ENCODE data around the gene ZNF543.
A peak's percentile ranks its signal among the peaks of the same experiment; 100 is the strongest.
"Not testable (repeated sequence)": the region's sequence is repeated elsewhere in the genome, so short reads cannot be mapped to it uniquely, and the experiment has no call there.

Gene ZNF543

DNA sequence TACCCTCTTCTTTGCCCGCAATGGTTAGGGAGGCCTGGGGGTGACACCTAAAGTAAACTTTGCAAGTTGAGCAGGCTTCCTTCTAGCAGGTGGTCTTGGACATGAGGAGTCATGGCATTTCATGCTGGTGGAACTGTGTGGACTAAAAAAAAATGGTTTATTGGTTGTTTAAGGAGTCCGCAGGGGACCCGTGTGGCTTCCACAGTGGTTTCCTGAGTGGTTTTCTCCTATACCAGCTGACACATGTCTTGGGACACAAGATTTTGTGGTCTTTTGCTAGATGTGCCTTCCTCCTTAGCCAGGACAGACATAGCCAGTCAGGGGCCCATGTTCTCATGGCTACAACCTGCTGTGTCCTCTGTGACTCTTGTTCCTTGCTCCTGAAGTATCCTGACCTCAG lies 1.5 kb downstream of the ZNF543 start:
- DNase-seq = no peak

DNA sequence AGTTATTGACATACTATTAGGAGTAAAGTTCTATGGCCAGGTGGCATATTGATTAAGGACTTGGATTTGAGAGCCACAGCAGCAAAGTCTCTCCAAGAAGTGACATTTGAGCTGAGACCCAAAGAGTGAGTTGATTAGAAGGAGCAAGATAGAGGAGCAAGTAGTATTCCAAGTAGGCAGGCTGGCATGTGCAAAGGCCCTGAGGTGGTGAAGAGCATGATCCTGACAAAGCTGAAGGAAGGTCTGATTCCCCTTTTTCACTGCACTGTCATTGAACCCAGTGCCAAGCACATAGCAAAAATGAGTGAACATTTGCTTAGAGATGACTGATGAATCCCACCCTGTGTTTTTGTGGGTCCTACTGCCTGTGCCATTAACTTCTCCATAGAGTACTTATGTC lies 4.7 kb downstream of the ZNF543 start:
- DNase-seq = no peak

DNA sequence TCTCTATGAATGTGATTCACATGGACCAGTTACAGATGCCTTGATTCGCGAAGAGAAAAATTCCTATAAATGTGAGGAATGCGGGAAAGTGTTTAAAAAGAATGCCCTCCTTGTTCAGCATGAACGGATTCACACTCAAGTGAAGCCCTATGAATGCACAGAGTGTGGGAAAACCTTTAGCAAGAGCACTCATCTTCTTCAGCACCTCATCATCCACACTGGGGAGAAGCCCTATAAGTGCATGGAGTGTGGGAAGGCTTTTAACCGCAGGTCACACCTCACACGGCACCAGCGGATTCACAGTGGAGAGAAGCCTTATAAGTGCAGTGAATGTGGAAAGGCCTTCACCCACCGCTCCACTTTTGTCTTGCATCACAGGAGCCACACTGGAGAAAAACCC lies 7.7 kb downstream of the ZNF543 start:
- DNase-seq = no peak

DNA sequence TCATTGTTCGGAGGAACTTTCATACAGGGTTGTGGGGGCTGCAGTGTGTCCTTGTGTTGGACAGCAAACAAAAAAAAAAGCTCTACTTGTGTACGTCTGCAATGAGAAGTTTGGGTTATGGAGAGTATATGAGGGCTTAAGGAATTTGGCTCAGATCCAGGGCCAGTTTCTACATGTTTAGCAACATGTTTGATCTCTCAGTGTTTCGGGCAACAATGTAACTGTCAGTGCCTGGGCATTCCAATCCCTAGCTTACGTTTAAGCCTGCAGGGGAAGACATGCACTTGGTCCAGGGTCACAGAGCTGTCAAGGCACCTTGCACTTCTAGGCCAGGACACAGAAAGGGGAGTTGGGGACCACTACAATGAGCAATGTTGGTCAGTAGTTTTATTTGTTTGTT lies 13.9 kb downstream of the ZNF543 start:
- DNase-seq = no peak

DNA sequence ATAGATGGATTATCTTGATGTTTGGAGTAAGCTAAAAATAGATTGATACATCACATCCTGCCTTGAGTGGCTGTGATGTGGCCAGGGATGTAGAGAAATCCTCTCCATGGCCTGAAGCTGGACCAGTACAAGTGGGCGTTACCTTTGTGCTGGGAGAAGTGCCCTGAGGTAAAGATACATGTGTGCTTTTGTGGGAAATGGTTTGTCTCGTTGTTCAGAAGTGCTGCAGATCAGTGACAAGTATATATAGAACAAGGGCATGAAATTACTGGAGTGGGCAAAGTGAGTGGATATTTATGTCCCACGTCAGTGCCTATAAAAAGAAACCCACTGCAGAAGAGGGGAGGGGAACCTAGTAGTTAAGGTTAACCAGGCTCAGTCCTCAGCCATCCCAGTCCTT lies 18.6 kb downstream of the ZNF543 start:
- DNase-seq = no peak

DNA sequence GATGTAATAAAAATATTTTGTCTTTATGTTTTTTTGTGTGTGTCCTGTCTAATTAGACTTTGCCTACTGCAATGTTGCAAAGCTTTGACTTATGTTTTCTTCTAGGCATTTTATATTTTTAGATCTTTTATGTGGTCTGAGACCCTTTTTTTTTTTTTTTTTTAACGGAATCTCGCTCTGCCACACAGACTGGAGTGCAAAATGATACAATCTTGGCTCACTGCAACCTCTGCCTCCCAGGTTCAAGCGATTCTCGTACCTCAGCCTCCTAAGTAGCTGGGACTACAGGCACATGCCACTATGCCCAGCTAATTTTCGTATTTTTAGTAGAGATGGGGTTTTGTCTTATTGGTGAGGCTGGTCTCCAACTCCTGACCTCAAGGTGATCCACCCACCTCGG lies 22.3 kb downstream of the ZNF543 start:
- DNase-seq = no peak

DNA sequence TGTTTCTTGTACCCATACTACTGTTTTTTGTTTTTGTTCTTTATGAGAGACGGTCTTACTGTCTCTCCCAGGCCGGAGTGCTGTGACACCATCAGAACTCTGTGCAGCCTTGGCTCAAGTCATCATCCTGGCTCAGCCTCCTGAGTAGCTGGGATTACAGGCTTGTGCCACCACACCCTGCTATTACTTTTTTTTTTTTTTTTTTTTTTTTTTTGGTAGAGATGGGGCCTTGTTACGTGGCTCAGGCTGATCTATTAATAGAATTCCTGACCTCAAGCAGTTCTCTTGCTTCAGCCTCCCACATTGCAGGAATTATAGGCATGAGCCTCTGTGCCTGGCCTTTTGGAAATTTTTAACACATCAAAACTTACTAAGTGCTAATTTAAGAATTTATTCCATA lies 27.9 kb downstream of the ZNF543 start:
- no peak for DNase-seq

DNA sequence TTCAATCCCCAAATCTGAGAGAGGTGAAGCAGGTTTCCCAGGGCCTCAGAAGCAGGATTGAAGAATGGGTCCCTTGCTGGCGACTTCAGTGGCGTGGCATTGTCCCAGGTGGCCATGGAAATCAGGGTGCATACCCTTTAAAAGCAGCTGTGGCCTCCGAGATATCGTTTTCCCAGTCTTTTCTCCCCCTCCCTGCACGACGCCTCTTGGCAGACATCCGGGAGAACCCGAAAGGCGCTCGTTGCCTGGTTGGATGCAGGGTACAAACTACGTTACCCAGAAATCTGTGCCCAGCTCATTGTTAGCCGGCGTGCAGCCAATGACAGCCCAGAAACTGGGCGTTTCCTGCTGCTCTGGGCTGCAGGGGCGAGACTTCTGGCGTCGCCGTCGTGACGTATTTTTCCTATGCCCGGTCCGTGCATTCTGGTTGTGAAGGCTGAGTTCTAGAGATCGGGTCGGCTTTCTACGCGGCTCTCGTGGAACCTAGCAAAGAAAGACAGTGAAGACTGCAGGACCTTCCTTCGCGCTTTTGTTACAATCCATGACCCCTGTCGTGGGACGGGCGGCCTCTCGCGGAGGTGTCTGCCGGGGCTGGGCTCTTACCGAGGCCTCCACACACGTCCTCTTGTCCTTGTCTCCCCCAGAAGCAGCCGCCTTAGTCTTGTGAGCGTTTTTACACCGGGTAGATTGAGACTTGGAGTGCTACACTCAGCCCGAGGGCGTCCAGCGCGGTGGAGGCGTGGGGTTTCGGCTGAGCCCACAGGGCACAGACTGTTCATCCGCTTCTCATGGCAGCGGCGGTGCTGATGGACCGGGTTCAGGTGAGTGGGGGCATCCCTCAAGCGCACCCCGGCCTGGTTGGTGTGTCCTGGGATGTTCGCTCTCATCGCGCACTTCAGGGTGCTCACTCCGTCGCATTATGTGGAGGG lies 30.9 kb downstream of the ZNF543 start, which contains the start of gene ZNF304:
TSS of gene ZNF304 (plus strand) at position 395 of the 929 bp plus-strand sequence. CDS start at position 789, 394 bp downstream.
- DNase-seq = peak; percentile 80

DNA sequence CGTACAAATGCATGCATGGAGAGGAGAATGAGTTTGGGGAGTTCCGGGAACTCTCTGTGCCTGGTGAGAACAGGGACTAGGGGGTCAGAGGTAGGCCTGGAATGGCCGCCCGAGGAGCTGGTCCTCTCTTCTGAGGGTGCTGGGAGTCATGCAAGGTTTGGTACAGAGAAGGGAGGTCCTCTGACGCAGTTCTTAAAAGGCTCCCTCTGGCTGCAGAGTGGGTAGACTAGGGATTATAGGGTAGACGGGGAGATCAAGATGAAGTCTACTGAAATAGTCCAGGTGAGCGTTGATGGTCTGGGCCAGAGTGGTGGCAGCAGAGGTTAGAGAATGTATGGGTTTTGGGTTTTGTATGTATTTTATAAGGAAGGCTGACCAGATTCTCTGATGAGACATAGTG lies 31.6 kb downstream of the ZNF543 start:
- no peak for DNase-seq

DNA sequence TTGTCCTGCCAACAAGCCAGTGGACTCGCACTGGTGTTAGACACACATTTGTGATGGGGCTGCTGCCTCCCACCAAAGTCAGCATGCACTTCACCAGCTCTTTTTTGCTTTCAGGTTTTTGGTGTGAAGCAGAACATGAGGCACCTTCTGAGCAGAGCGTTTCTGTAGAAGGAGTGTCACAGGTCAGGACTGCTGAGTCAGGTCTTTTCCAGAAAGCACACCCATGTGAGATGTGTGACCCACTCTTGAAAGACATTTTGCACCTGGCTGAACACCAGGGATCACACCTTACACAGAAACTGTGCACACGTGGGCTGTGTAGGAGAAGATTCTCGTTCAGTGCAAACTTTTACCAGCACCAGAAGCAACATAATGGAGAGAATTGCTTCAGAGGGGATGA lies 35.6 kb downstream of the ZNF543 start:
- DNase-seq = no peak

DNA sequence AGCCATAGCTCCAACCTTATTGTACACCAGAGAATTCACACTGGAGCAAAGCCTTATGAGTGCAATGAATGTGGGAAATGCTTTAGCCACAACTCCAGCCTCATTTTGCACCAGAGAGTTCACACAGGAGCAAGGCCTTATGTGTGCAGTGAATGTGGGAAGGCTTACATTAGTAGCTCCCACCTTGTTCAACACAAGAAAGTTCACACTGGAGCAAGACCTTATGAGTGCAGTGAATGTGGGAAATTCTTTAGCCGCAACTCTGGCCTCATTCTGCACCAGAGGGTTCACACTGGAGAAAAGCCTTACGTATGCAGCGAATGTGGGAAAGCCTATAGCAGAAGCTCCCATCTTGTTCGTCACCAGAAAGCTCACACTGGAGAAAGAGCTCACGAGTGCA lies 37.1 kb downstream of the ZNF543 start:
- no peak for DNase-seq

DNA sequence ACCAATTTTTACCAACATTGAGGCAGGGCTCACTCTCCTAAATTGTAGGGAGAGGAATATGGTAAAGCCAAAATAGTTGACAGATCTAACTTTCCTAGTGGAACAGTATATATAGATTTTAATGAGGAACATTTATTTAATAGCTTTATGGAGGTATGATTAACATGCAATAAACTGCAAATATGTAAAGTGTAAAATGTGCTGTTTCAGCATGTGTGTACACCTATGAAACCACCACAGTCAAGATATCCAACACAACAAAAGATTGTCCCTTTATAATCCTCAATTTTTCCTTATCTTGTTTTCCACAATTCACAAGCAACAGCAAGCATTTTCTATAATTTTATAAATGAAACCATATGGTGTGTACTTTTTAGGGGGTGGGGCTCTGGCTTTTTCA lies 39.0 kb downstream of the ZNF543 start:
- no peak for DNase-seq

DNA sequence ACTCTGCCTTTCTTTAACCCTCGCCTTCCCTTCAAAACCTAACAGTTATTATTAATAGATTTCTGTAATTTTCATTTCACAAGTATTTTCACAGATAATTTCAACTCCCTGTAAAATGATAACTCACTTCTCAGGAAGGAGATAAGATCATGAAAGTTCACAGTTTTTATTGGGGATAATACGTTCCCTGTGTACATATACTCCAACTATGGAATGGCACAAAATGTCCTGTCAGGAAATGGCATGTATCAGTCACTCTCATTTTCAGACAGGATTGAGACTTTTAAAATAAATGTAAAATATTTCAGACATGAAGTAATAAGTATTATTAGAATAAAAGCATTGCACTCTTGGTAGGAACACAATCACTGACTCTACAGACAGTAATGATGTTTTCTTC lies 42.1 kb downstream of the ZNF543 start:
- DNase-seq = no peak

DNA sequence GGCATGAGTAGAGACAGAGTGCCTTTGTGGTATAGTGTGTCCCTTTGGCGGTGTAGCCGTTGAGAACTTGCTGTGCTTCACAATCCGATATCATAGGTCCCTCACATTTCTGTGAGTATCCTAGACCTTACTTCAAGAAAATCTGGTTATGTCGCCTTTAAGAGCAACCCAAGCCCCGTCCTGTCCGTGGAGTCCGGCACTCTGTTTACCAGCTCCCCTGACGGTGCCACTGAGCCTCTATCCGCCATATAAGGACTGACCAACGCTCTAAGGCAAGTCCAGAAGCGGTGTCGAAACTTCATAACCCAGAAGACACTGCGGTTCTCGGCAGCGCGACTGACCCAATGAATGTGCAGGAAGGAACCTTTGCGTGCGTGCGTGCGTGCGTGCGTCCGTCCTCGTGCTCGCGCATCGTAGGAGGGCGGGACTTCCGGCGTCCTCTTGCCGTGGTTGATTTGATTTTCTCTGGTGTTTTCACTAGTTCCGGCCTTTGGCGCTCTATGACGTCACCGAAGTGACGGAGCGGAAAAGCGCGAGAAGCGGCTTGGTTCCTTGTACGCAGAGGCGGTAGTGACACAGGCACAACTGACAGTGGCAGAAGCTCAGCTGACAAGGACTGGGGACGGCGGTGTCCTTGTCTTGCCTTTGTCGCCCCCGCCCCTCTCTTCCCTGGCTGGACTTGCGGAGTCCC lies 42.9 kb downstream of the ZNF543 start, which contains the start of the genes TRAPPC2B and ZNF547:
TSS of gene TRAPPC2B (plus strand) at position 555 of the 691 bp plus-strand sequence. CDS start 1,283 bp downstream, outside the sequence.
TSS of gene ZNF547 (plus strand) at position 555 of the 691 bp plus-strand sequence. CDS start 5,005 bp downstream, outside the sequence.
- DNase-seq = peak; percentile 98

DNA sequence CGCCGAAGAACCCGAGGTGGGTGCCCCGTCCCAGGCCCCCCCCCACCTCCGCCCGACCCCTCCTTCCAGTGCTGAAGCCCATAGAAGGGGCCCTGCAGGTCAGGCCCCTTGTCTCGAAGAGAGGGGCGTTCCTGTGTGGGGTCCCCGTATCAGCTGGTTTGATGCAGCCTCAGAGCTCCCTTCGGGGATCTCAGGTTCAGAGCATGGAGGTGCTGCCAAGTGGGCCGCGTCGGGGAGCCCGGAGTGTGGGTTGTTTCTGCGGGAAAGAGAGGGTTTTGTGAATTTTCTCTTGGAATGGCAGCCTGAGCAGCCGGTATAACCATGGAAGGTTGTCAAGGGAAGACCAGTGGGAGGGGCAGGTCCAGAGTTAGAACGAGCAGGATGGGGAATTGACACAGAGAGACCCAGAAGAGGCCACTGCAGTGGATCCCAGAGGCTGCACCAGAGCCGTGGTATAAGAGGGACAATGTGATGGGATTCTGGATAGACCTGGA lies 43.5 kb downstream of the ZNF543 start:
- no peak for DNase-seq

DNA sequence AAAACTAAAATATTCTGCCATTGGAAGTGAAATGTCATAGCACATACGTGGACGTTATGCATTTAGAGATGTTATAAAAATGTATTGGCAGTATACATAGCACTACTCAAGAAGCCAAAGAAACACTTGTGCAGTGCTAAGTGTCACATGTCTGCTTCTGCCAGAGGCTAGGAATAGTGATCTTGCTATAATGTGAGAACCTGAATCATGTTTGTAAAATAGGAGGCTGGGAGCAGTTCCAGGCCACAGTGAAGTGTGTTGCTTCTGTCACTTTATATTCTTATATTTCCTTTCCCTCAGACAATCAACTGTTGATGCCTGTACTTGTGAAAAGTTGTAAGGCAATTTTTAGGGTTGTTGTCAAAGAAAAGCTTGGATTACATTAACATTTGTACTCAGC lies 46.5 kb downstream of the ZNF543 start:
- no peak for DNase-seq

DNA sequence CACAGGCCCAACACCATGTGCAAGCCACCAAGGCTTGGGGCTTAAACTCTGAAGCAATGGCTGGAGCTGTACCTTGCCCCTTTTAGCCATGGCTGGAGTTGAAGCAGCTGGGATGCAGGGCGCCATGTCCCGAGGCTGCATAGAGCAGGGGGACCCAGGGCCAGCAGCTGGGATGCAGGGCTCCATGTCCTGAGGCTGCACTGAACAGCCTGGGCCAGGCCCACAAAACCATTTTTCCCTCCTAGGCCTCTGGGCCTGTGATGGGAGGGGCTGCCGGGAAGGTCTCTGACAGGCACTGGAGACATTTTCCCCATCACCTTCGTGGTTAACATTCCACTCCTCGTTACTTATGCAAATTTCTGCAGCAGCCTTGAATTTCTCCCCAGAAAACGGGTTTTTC lies 53.9 kb downstream of the ZNF543 start:
- DNase-seq = no peak

DNA sequence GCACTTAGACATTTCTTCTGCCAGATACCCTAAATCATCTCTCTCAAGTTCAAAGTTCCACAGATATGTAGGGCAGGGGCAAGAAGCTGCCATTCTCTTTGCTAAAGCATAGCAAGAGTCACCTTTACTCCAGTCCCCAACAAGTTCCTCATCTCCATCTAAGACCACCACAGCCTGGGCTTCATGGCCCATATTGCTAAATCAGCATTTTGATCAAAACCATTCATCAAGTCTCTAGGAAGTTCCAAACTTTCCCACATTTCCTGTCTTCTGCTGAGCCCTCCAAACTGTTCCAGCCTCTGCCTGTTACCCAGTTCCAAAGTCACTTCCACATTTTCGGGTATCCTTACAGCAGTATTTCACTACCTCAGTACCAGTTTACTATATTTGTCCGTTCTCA lies 54.4 kb downstream of the ZNF543 start:
- DNase-seq = not testable (repeated sequence)

DNA sequence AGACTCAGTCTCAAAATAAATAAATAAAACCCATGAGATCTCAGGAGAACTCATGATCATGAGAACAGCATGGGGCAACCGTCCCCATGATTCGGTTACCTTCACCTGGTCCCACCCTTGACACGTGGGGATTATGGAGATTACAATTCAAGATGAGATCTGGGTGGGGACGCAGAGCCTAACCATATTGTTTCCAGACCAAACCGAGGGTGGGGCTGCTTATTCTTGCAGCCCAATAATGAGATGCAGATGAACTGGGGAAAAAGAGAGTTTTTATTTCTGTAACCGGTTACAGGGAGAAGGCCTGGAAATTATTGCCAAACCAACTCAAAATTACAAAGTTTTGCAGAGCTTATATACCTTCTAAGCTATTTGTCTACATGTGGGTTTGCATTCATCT lies 55.9 kb downstream of the ZNF543 start:
- no peak for DNase-seq

DNA sequence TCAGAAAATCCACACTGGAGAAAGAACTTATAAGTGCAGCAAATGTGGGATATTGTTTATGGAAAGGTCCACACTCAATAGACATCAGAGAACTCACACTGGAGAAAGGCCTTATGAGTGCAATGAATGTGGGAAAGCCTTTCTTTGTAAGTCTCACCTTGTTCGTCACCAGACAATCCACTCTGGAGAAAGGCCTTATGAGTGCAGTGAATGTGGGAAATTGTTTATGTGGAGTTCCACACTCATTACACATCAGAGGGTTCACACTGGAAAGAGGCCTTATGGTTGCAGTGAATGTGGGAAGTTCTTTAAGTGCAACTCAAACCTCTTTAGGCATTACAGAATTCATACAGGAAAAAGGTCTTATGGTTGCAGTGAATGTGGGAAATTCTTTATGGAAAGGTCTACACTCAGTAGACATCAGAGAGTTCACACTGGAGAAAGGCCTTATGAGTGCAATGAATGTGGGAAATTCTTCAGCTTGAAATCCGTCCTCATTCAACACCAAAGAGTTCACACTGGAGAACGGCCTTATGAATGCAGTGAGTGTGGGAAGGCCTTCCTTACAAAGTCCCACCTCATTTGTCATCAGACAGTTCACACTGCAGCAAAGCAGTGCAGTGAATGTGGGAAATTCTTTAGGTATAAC lies 57.4 kb downstream of the ZNF543 start:
- no peak for DNase-seq

All from activated T-cell treated with anti-CD3 and anti-CD28 coated beads, Interleukin-2, amount 50 U/mL, for 1 hour (primary cell).